Measurements from ENCODE around the gene WWTR1. TPM values are rescaled to one million over a fixed set of nuclear protein-coding genes. Genes with fewer than 3 reads are reported as not detected.

Gene WWTR1
- total and polyA plus RNA-seq, 3 donors from 2014 or later, result 19.4 to 47.0 (median 46.5) TPM

- Histone ChIP-seq H3K27me3 (no peaks in the 10 kb centered on the region), H3K36me3 (ENCODE audit: low read depth, missing control alignments) (no peaks in the 10 kb centered on the region), H3K4me1 (no peaks in the 10 kb centered on the region), H3K4me3 (no peak overlapping the region), H3K9me3 (no peaks in the 10 kb centered on the region), H3K27ac (no peak overlapping the region)
- 61 to 63% methylated on average over 4 of the region's 4 CpGs for WGBS, 2 donors
- intact Hi-C loops (cut with DNase I; ENCODE audit: low total_unique reads), result no loop called here
- TF ChIP-seq POLR2A (IDR thresholded peaks at IDR 0.05) (no peak), CTCF (IDR thresholded peaks at IDR 0.05) (no peak)
- no peak for DNase-seq
These were observed 159.7 kb downstream of the WWTR1 start for GRCh38 chr3:149497966-149498670.

DNA sequence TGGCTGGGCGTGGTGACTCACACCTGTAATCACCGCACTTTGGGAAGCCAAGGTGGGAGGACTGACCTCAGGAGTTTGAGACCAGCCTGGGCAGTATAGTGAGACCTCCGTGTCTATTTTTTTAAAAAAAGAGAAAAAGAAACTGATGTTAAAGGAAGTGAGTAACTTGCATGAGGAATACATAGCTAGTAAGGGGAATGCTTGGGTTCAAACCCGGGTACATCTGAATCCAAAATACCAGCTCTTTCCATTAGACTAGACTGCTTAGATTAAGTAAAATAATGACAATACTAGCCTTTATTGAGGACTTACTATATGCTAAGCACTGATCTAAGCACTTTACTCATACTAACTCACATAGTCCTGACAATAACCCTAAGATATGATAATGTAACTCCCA is 160.9 kb downstream of the WWTR1 start:
- 89 to 97% methylated on average over 4 of the region's 4 CpGs for WGBS, 2 donors
- intact Hi-C loops (cut with DNase I; ENCODE audit: low total_unique reads), result no loop called here

DNA sequence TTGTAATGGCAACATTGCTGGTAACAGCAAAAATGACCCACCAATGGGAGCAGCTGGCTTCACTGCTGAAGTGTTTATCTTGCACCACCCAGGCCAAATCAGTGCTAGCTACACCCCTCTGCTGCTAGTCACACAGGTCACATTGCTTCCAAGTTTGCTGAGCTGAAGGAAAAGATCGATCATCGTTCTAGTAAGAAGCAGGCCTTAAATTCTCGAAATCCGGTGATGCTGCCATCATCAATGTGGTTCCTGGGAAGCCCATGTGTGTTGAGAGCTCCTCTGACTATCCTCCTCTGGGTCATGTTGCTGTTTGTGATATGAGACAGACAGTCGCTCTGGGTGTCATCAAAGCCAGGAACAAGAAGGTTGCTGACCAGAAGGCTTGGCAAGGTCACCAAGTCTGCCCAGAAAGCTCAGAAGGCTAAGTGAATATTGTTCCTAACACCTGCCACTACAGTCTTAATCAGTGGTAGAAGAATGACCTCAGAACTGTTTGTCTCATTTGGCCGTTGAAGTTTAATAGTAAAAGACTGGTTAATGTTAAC is 162.2 kb downstream of the WWTR1 start:
- DNase-seq, result no peak
- H3K4me3 ChIP-seq, result no peak overlapping the region
- WGBS, 2 donors, result 85 to 92% methylated on average over 6 of the region's 6 CpGs
- H3K9me3 ChIP-seq, result no peaks in the 10 kb centered on the region
- no peak overlapping the region for H3K27ac ChIP-seq
- intact Hi-C loops (cut with DNase I; ENCODE audit: low total_unique reads), result no loop called here
- H3K36me3 ChIP-seq (ENCODE audit: low read depth, missing control alignments), result no peaks in the 10 kb centered on the region
- H3K27me3 ChIP-seq, result no peaks in the 10 kb centered on the region
- TF ChIP-seq CTCF (IDR thresholded peaks at IDR 0.05) (no peak), POLR2A (IDR thresholded peaks at IDR 0.05) (no peak)
- H3K4me1 ChIP-seq, result no peaks in the 10 kb centered on the region

More for the DNA sequence above, 160.9 kb downstream of the WWTR1 start:
- no peak overlapping the region for H3K4me3 ChIP-seq
- H3K9me3 ChIP-seq, result no peaks in the 10 kb centered on the region
- H3K27me3 ChIP-seq, result no peaks in the 10 kb centered on the region
- no peak for DNase-seq
- no peaks in the 10 kb centered on the region for H3K4me1 ChIP-seq
- TF ChIP-seq CTCF (IDR thresholded peaks at IDR 0.05) (no peak), POLR2A (IDR thresholded peaks at IDR 0.05) (no peak)
- no peak overlapping the region for H3K27ac ChIP-seq
- no peaks in the 10 kb centered on the region for H3K36me3 ChIP-seq (ENCODE audit: low read depth, missing control alignments)

DNA sequence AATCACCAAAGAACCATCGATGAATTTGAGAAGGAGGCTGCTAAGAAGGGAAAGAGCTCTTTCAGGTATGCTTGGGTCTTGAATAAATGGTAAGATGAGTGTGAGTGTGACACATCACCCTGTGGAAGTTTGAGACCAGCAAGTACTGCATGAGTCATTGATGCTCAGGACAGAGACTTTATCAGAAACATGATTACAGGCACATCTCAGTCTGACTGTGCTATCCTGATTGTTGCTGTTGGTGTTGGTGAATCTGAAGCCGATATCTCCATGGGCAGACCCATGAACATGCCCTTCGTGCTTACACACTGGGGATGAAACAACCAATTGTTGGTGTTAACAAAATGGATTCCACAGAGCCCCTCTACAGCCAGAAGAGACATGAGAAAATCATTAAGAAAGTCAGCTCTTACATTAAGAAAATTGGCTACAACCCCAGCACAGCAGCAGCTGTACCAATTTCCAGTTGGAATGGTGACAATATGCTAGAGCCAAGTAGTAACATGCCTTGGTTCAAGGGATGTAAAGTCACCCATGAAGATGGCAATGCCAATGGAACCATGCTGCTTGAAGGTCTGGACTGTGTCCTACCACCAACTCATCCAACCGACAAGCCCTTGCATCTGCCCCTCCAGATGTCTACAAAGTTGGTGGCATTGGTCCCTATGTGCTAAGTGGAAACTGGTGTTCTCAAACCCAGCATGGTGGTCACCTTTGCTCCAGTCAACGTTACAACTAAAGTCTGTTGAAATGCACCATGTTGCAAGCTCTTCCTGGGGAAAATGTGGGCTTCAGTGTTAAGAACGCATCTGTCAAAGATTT is 162.9 kb downstream of the WWTR1 start:
- Histone ChIP-seq H3K9me3 (no peaks in the 10 kb centered on the region), H3K27me3 (no peaks in the 10 kb centered on the region), H3K4me3 (no peak overlapping the region), H3K4me1 (no peaks in the 10 kb centered on the region), H3K36me3 (ENCODE audit: low read depth, missing control alignments) (no peaks in the 10 kb centered on the region), H3K27ac (no peak overlapping the region)
- intact Hi-C loops (cut with DNase I; ENCODE audit: low total_unique reads), result no loop called here
- TF ChIP-seq CTCF (IDR thresholded peaks at IDR 0.05) (no peak), POLR2A (IDR thresholded peaks at IDR 0.05) (no peak)
- no peak for DNase-seq
- WGBS, 2 donors, result 94 to 95% methylated on average over 6 of the region's 6 CpGs

All from testis (tissue), 3 donors.